ENCODE data around the gene DPH3.

GRCh38 chr3:16248556-16248955, 16.2 kb downstream of the DPH3 start:
- TF ChIP-seq CTCF (IDR thresholded peaks at IDR 0.05) (no peak), POLR2AphosphoS5 (IDR thresholded peaks at IDR 0.05) (no peak), POLR2A (IDR thresholded peaks at IDR 0.05) (no peak)
